GM21529 (cell line): Measurements from ENCODE around the gene C5orf63.
"Not testable (repeated sequence)": the region's sequence is repeated elsewhere in the genome, so short reads cannot be mapped to it uniquely, and the experiment has no call there.

Source experiments
- ATAC-seq: cut with Tn5 transposase; IDR thresholded peaks from one replicate; pipeline ENCODE4 v1.9.1; 2021; ENCODE audit not compliant: unreplicated experiment

Gene C5orf63

GRCh38 chr5:127010362-127010761 is 62.9 kb downstream of the C5orf63 start:
- ATAC-seq, result no peak

DNA sequence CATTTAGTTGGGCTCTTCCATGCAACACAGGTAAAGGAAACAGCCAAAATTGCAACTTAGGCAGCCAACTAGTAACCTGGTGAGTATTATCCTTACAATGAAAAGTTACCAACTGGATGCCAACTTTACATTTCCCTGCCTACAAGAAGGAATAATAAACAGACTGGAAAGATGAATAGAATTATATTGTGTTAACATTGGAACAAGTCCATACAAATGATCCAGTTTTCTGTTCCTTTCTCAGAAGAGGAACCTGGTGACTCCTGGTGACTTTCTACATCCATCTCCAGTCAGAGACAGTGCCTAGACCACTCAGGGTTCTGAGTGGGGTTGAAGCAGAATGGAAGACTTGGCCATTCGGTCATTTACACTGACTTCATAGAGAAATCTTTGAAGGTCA is 63.5 kb downstream of the C5orf63 start:
- no peak for ATAC-seq

DNA sequence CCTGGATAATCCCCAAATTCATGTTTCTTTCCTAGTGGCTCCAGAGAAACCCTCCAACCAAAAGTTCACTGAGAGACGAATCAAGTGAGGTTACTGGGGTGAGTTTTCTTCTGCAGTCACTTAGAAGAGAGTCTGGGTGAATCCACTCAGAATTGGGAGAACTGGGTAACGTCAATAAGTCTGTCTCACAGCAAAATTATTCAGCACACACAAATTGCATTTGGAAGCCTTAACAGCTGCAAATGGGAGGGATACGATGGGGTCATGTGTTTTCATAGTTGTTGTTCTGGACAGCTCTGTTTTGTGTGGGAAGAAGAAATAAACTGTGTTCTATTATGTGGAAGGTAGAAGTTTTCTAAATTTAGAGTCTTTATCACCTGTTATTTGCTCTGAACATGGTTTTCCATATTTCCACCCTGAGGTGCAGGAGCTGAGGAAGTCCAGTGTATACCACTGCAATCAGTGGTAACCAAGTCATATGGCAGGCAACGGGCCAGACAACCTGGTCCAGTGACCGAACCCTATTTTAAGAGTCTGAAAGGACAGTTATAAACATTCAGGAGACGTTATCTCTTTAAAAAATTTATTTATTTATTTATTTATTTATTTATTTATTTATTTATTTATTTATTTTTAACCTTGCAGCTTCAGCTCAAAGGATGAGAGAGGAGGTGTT is 64.9 kb downstream of the C5orf63 start:
- no peak for ATAC-seq

GRCh38 chr5:127007522-127007921 is 65.8 kb downstream of the C5orf63 start:
- no peak for ATAC-seq

GRCh38 chr5:127006744-127007143 is 66.6 kb downstream of the C5orf63 start:
- ATAC-seq, result no peak

DNA sequence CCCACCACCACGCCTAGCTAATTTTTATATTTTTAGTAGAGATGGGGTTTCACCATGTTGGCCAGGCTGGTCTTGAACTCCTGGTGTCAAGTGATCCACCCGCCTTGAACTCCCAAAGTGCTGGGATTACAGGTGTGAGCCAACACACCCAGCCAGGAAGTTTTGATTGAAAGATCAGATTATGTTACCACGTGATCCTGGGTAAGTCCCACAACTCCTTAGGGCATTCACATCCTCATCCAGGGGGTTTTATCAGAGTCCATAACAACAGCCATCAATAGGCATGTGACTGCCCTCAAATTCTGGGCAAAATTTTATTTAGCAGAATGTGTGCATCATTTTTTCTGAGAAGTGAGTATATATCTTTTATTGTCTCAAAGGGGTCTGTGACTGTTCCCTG is 68.0 kb downstream of the C5orf63 start:
- not testable (repeated sequence) for ATAC-seq

DNA sequence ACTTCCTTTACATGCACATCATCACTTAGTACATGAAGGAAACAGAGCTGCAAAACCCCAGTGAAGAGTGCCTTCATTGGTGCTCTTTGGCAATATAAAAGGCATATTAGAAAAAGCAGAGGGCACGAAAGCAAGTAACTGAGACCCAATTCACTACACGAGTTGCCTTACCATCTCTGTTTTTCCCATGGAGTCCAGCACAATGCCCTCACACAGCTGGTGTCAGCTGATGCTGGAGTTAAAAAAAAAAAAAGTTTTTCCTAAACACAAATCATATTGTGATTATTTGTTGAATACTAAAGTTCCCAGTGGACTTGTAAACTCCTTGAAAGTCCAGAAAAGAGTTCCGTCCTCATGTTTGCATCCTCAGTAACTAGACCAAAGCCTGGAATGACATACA is 68.6 kb downstream of the C5orf63 start:
- ATAC-seq, result no peak

- ATAC-seq, result no peak
Measured at GRCh38 chr5:127003798-127004495, 69.4 kb downstream of the C5orf63 start.

DNA sequence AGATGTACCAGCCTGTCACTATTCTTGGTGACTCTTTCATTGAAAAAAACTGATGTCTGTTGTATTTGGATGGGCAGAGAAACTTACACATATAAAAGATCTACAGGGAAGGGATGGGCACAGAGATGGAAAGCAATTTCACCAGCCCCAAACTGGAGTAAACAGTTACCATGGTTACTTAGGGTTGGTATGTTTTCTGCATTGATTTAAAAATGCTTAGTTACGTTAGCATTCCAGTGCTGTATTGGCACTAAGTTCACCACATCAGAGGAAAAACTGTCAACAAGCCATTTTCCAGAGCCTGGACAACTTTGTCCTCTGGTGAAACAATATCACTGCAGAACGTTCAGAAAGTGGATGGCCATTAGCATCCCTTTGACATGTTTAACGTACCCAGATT is 70.9 kb downstream of the C5orf63 start:
- no peak for ATAC-seq

DNA sequence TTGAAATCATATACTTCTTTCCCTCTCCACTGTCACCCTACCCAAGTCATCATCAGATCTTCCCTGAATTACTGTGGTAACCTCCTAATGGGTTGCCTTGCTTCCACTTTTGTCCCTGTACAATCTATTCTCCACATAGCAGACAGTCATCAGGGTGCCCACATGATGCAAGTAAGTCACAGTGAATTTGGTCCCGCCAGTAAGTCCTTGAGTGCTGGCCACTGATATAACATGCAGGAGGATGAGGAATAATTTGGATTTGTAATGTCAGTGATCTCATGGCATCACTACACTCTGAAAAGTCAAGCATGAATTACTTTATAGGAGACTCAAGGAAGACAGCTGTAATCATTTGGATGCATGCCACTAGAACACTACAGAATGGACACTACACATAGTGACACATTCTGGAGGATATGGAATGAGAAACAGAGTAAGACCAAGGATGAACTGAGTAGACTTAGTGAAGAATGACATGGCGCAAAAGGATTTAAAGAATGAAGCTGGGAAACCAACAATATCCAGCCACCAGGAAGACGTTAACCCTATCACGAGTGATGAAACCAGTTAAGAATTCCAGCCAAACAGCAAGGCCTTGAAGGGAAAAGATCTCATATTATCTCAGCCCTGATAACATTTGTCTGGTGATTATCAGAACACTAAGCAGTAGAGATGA is 71.5 kb downstream of the C5orf63 start:
- ATAC-seq, result no peak
